H1 (cell line): ENCODE data around the gene CDC42BPB. TPM values are rescaled to one million over a fixed set of nuclear protein-coding genes. Genes with fewer than 3 reads are reported as not detected.

Source experiments
- CHD7 ChIP-seq: fragments of 300-600 bp; sonication (generic); IDR thresholded peaks from 2 replicates; pipeline ENCODE4 v1.7.1; 2012; ENCODE audit warnings: low read length, moderate library complexity, mild to moderate bottlenecking, inconsistent platforms; ENCODE audit not compliant: insufficient replicate concordance
- CREB1 ChIP-seq: IDR thresholded peaks from 2 replicates; pipeline ENCODE4 v1.6.1; 2012; ENCODE audit warnings: inconsistent platforms
- HDAC2 ChIP-seq, 2 experiments: fragments of 300-600 bp in 1 of 2; sonication (generic) in 1 of 2; IDR thresholded peaks; 2 replicates each; pipeline ENCODE4 v1.6.1; 2011 to 2012; ENCODE audit warnings: low read depth in 2 of 2, low read length in 2 of 2, mild to moderate bottlenecking in 2 of 2, moderate library complexity in 2 of 2, borderline replicate concordance in 1 of 2, inconsistent platforms in 1 of 2
- NRF1 ChIP-seq: IDR thresholded peaks from 2 replicates; pipeline ENCODE4 v1.6.1; 2011; ENCODE audit warnings: mild to moderate bottlenecking, low read depth, low read length, improper control_type of control experiment
- PHF8 ChIP-seq: fragments of 200-600 bp; sonication (generic); conservative IDR thresholded peaks from 2 replicates; pipeline ENCODE4 v1.7.1; 2012; ENCODE audit warnings: low read depth, mild to moderate bottlenecking, inconsistent platforms, low read length, moderate library complexity
- RBBP5 ChIP-seq: IDR thresholded peaks from 2 replicates; pipeline ENCODE4 v1.7.1; 2012; ENCODE audit warnings: low read depth, mild to moderate bottlenecking, inconsistent platforms, low read length, moderate library complexity, borderline replicate concordance
- RNF2 ChIP-seq: fragments of 200-900, 300-1000 bp; sonication (generic); IDR thresholded peaks from 2 replicates; pipeline ENCODE4 v1.7.1; 2016; ENCODE audit warnings: borderline replicate concordance, low read depth, mild to moderate bottlenecking, antibody characterized with exemption, low read length; ENCODE audit not compliant: poor library complexity, severe bottlenecking; ENCODE audit errors: missing control alignments
- SIX5 ChIP-seq: IDR thresholded peaks from 2 replicates; pipeline ENCODE4 v1.6.1; 2011; ENCODE audit warnings: mild to moderate bottlenecking, low read depth, low read length
- polyA plus RNA-seq, 7 experiments: library from polyadenylated mRNA; depleted of rRNA in 3 of 7; stranded (reverse) in 5 of 7; unstranded in 2 of 7; fragments of >200 nt in 5 of 7; fragments of 200-250 nt in 2 of 7; gene quantifications; 1 replicate in 5 of 7; 2 replicates in 1 of 7; 4 replicates in 1 of 7; pipeline versions ENCODE4 v1.2.1 to v1.2.3, GENCODE V29; 2011 to 2013; ENCODE audit warnings: missing spikeins in 2 of 7, mixed read lengths in 2 of 7
- total RNA-seq: library from RNA; stranded (reverse); fragmentation: NEBNext Ultra II Directional; extraction: Animal tissue kit (Norgen Biotek cat#: 25700); gene quantifications from 2 replicates; pipeline ENCODE4 v1.2.1, GENCODE V29; 2021

Gene CDC42BPB
- total and polyA plus RNA-seq, 2 of the 8 experiments (the other 6 are each of a cell fraction or from before 2014, with no cell fraction given), result 51.2 to 88.2 TPM

- TF ChIP-seq CHD7 (no peak), RBBP5 (no peak), CREB1 (no peak), RNF2 (no peak), SIX5 (no peak), PHF8 (no peak), NRF1 (no peak), HDAC2 (IDR thresholded peaks at IDR 0.05; ENCODE audit: borderline replicate concordance in 1 of 2, low read depth in 2 of 2, low read length in 2 of 2) (no peak)
These were observed 11.2 kb upstream of the CDC42BPB start (continued) for GRCh38 chr14:103068351-103069073.
